Liver (tissue), 3 donors: ENCODE measurements around the gene ABCC5.

Experiments used
- ATF3 ChIP-seq: IDR thresholded peaks from 2 replicates; pipeline ENCODE4 v1.6.1; 2016; ENCODE audit warnings: antibody characterized with exemption
- CTCF ChIP-seq: fragments of 150-350 bp; IDR thresholded peaks from 2 replicates; pipeline ENCODE4 v1.5.1; 2017; ENCODE audit warnings: improper control_type of control experiment, low read depth, low read length; ENCODE audit not compliant: missing input control
- EGR1 ChIP-seq, 2 donors: IDR thresholded peaks; 2 replicates each; pipeline ENCODE4 v1.6.1; 2016 to 2018; ENCODE audit warnings: antibody characterized with exemption in 2 of 2, low read depth in 2 of 2
- GABPA ChIP-seq, 2 donors: IDR thresholded peaks in 1 of 2; conservative IDR thresholded peaks in 1 of 2; 2 replicates each; pipeline ENCODE4 v1.6.1; 2016; ENCODE audit warnings: antibody characterized with exemption in 2 of 2, mild to moderate bottlenecking in 1 of 2, moderate library complexity in 1 of 2
- HNF4G ChIP-seq: IDR thresholded peaks from 2 replicates; pipeline ENCODE4 v1.6.1; 2016; ENCODE audit warnings: antibody characterized with exemption
- JUND ChIP-seq, 2 donors: IDR thresholded peaks; 2 replicates each; pipeline ENCODE4 v1.6.1; 2016; ENCODE audit warnings: antibody characterized with exemption in 2 of 2
- MAX ChIP-seq: IDR thresholded peaks from 2 replicates; pipeline ENCODE4 v1.6.1; 2016; ENCODE audit warnings: antibody characterized with exemption
- RAD21 ChIP-seq, 2 donors: IDR thresholded peaks; 2 replicates each; pipeline ENCODE4 v1.6.1; 2016; ENCODE audit warnings: antibody characterized with exemption in 2 of 2, mild to moderate bottlenecking in 2 of 2
- REST ChIP-seq: IDR thresholded peaks from 2 replicates; pipeline ENCODE4 v1.6.1; 2016; ENCODE audit warnings: antibody characterized with exemption, mild to moderate bottlenecking
- SP1 ChIP-seq: IDR thresholded peaks from 2 replicates; pipeline ENCODE4 v1.6.1; 2018; ENCODE audit warnings: antibody characterized with exemption, mild to moderate bottlenecking
- YY1 ChIP-seq: IDR thresholded peaks from 2 replicates; pipeline ENCODE4 v1.6.1; 2016; ENCODE audit warnings: antibody characterized with exemption, mild to moderate bottlenecking
- ZBTB33 ChIP-seq: IDR thresholded peaks from 2 replicates; pipeline ENCODE4 v1.6.1; 2016; ENCODE audit warnings: antibody characterized with exemption
- donor health status: healthy.
- donor health status: healthy.

GRCh38 chr3:183953471-183954070, 64.1 kb downstream of the ABCC5 start:
- TF ChIP-seq EGR1 (IDR thresholded peaks at IDR 0.05; ENCODE audit: low read depth in 2 of 2), result no peak
- TF ChIP-seq CTCF, result no peak
- no peak for TF ChIP-seq SP1
- no peak for TF ChIP-seq YY1
- TF ChIP-seq REST, result no peak
- no peak for TF ChIP-seq MAX
- no peak for TF ChIP-seq JUND (IDR thresholded peaks at IDR 0.05)
- no peak for TF ChIP-seq HNF4G
- no peak for TF ChIP-seq GABPA (IDR thresholded peaks at IDR 0.05 in 1 of 2, conservative IDR thresholded peaks at IDR 0.05 in 1 of 2)
- TF ChIP-seq ZBTB33, result no peak
- TF ChIP-seq ATF3, result no peak
- no peak for TF ChIP-seq RAD21 (IDR thresholded peaks at IDR 0.05)
